K562 (cell line): ENCODE results near the gene EML3. TPM values are rescaled to one million over a fixed set of nuclear protein-coding genes. Genes with fewer than 3 reads are reported as not detected.
A peak's percentile ranks its signal among the peaks of the same experiment; 100 is the strongest.

Experiments
- CREB5 ChIP-seq: fragments of 250-450 bp; sonication (Bioruptor Pico); IDR thresholded peaks from 2 replicates; pipeline ENCODE4 v1.5.0; 2020; ENCODE audit warnings: mild to moderate bottlenecking
- HMGXB4 ChIP-seq: sonication (generic); formaldehyde crosslinking; IDR thresholded peaks from 2 replicates; pipeline ENCODE4 v1.8.1; 2023; ENCODE audit warnings: mild to moderate bottlenecking, missing genetic modification reagents
- KAT7 ChIP-seq: sonication (generic); formaldehyde crosslinking; IDR thresholded peaks from 2 replicates; pipeline ENCODE4 v1.8.0; 2022; ENCODE audit warnings: missing genetic modification reagents, mild to moderate bottlenecking, borderline replicate concordance
- PHF8 ChIP-seq: fragments of 200-600 bp; sonication (generic); IDR thresholded peaks from 2 replicates; pipeline ENCODE4 v1.6.1; 2012; ENCODE audit warnings: mixed run types, mild to moderate bottlenecking, inconsistent platforms, low read length, moderate library complexity, borderline replicate concordance
- STAT5B ChIP-seq: fragments of 250-450 bp; sonication (Bioruptor Pico); IDR thresholded peaks from 2 replicates; pipeline ENCODE4 v1.8.0; 2021; ENCODE audit warnings: mild to moderate bottlenecking, inconsistent platforms
- SUPT5H ChIP-seq: fragments of 450-650 bp; IDR thresholded peaks from 2 replicates; pipeline ENCODE4 v1.6.1; 2016
- TEAD2 ChIP-seq: fragments of 450-650 bp; IDR thresholded peaks from 2 replicates; pipeline ENCODE4 v1.6.1; 2016; ENCODE audit warnings: missing genetic modification characterization, control low read depth, missing compliant biosample characterization
- ZBTB49 ChIP-seq: sonication (generic); formaldehyde crosslinking; IDR thresholded peaks from 2 replicates; pipeline ENCODE4 v1.8.0; 2022; ENCODE audit warnings: missing genetic modification reagents, mild to moderate bottlenecking, borderline replicate concordance
- ZMIZ1 ChIP-seq, 2 experiments: fragments of 150-350 bp in 1 of 2; IDR thresholded peaks; 2 replicates each; pipeline ENCODE4 v1.6.1; 2012 to 2016; ENCODE audit warnings: low read depth in 2 of 2, low read length in 2 of 2, mild to moderate bottlenecking in 1 of 2, moderate library complexity in 1 of 2
- ZNF212 ChIP-seq: fragments of 450-650 bp; formaldehyde crosslinking; IDR thresholded peaks from 2 replicates; pipeline ENCODE4 v1.4.0; 2020; ENCODE audit warnings: mild to moderate bottlenecking
- ZNF609 ChIP-seq: sonication (generic); formaldehyde crosslinking; IDR thresholded peaks from 2 replicates; pipeline ENCODE4 v1.8.1; 2023; ENCODE audit warnings: missing genetic modification reagents, mild to moderate bottlenecking, borderline replicate concordance
- ZNF764 ChIP-seq: fragments of 250-450 bp; sonication (Bioruptor Pico); IDR thresholded peaks from 2 replicates; pipeline ENCODE4 v1.4.0; 2020; ENCODE audit warnings: low read depth, mild to moderate bottlenecking, moderate library complexity
- polyA plus RNA-seq, 8 experiments: library from polyadenylated mRNA; depleted of rRNA in 4 of 8; stranded (reverse) in 5 of 8; unstranded in 3 of 8; fragments of >200 nt; fragmentation: Nextera tagmentation in 2 of 8; fragmentation: Illumina TruSeq in 1 of 8; extraction: Ambion mirVana in 2 of 8; extraction: Trizol in 1 of 8; gene quantifications; 2 replicates each; pipeline versions ENCODE4 v1.2.1 to v1.2.3, GENCODE V29; 2011 to 2014; ENCODE audit warnings: inconsistent platforms in 1 of 8, missing spikeins in 1 of 8
- total RNA-seq, 7 experiments: library from RNA; depleted of rRNA in 6 of 7; stranded (reverse); fragments of >200 nt in 6 of 7; fragmentation: Illumina TruSeq in 2 of 7; extraction: Trizol in 2 of 7; gene quantifications; 2 replicates each; pipeline versions ENCODE4 v1.2.1 to v1.2.3, GENCODE V29; 2011 to 2021; ENCODE audit warnings: low replicate concordance in 1 of 7

Gene EML3
- total and polyA plus RNA-seq, 9 of the 15 experiments (the other 6 are each of a cell fraction or from before 2014, with no cell fraction given): 0.32 to 90.5 (median 26.4) TPM

- no peak for TF ChIP-seq ZNF609 (CRISPR knock-in tag)
- TF ChIP-seq CREB5 (CRISPR knock-in tag): no peak
- 0 out of 2 replicates have a peak, but pooled peaks have one; percentile 51 for TF ChIP-seq KAT7 (CRISPR knock-in tag)
- no peak for TF ChIP-seq PHF8
- no peak for TF ChIP-seq ZNF764 (CRISPR knock-in tag)
- no peak for TF ChIP-seq ZMIZ1 (IDR thresholded peaks at IDR 0.05; ENCODE audit: low read depth in 2 of 2, low read length in 2 of 2)
- TF ChIP-seq STAT5B (CRISPR knock-in tag): no peak
- TF ChIP-seq ZNF212: no peak
- no peak; the same call in 1 of the 2 replicates for TF ChIP-seq SUPT5H
- TF ChIP-seq HMGXB4 (CRISPR knock-in tag): no peak
- TF ChIP-seq TEAD2 (tag): no peak
- TF ChIP-seq ZBTB49 (CRISPR knock-in tag): no peak
Measured at GRCh38 chr11:62592146-62592815, 20.3 kb downstream of the EML3 start (continued).
